Keratinocyte (primary cell): ENCODE measurements around the gene USP14. TPM values are rescaled to one million over a fixed set of nuclear protein-coding genes. Genes with fewer than 3 reads are reported as not detected.

Experiments used
- DNase-seq: peaks from one replicate; pipeline ENCODE4 v3.0.0-alpha.2; 2011; ENCODE audit warnings: low read depth, missing footprints, low spot score
- FAIRE-seq: peaks from 2 replicates; lab custom pipeline; 2011; peaks lifted over from hg19 to GRCh38; lab: Jason Lieb, UNC
- H2AFZ ChIP-seq: 2 replicates; pipeline ENCODE4 v1.6.0; 2012; ENCODE audit warnings: low read length, control low read depth, inconsistent platforms; ENCODE audit not compliant: control insufficient read depth
- H3K27ac ChIP-seq: 2 replicates; pipeline ENCODE4 v1.5.1; 2011; ENCODE audit warnings: low read length; ENCODE audit not compliant: control insufficient read depth, insufficient read depth
- H3K27me3 ChIP-seq: 3 replicates; pipeline ENCODE4 v1.6.0; 2011; ENCODE audit warnings: low read length; ENCODE audit not compliant: control insufficient read depth, insufficient read depth; ENCODE audit errors: extremely low read depth
- H3K36me3 ChIP-seq, 2 experiments: 2 replicates in 1 of 2; 3 replicates in 1 of 2; pipeline ENCODE4 v1.5.1; 2011; ENCODE audit warnings: low read length in 2 of 2, mild to moderate bottlenecking in 1 of 2; ENCODE audit not compliant: control insufficient read depth in 2 of 2, insufficient read depth in 2 of 2; ENCODE audit errors: extremely low read depth in 1 of 2
- H3K4me1 ChIP-seq: 3 replicates; pipeline ENCODE4 v1.5.1; 2011; ENCODE audit warnings: low read length; ENCODE audit not compliant: control insufficient read depth, insufficient read depth; ENCODE audit errors: extremely low read depth
- H3K4me2 ChIP-seq: 3 replicates; pipeline ENCODE4 v1.6.0; 2011; ENCODE audit warnings: low read depth, low read length; ENCODE audit not compliant: control insufficient read depth, insufficient read depth; ENCODE audit errors: extremely low read depth
- H3K4me3 ChIP-seq, 3 experiments: fragments of 200-600 bp in 1 of 3; sonication (generic) in 1 of 3; 2 replicates in 2 of 3; 3 replicates in 1 of 3; pipeline ENCODE4 v1.5.1; 2011 to 2016; ENCODE audit warnings: low read length in 3 of 3, mild to moderate bottlenecking in 3 of 3, control low read depth in 2 of 3, inconsistent platforms in 1 of 3, low read depth in 1 of 3, mixed read lengths in 1 of 3, mixed run types in 1 of 3, moderate library complexity in 1 of 3; ENCODE audit not compliant: control insufficient read depth in 2 of 3, insufficient read depth in 2 of 3; ENCODE audit errors: extremely low read depth in 1 of 3
- H3K79me2 ChIP-seq: 2 replicates; pipeline ENCODE4 v1.6.0; 2012; ENCODE audit warnings: low read length; ENCODE audit not compliant: control insufficient read depth, insufficient read depth
- H3K9ac ChIP-seq: 3 replicates; pipeline ENCODE4 v1.6.0; 2011; ENCODE audit warnings: low read length; ENCODE audit not compliant: control insufficient read depth, insufficient read depth; ENCODE audit errors: extremely low read depth
- H3K9me1 ChIP-seq: 3 replicates; pipeline ENCODE4 v1.6.0; 2011; ENCODE audit warnings: low read length; ENCODE audit not compliant: control insufficient read depth, insufficient read depth; ENCODE audit errors: extremely low read depth
- H3K9me3 ChIP-seq: 2 replicates; pipeline ENCODE4 v1.5.1; 2012; ENCODE audit warnings: low read depth, low read length; ENCODE audit not compliant: control insufficient read depth
- H4K20me1 ChIP-seq: 3 replicates; pipeline ENCODE4 v1.6.0; 2011; ENCODE audit warnings: low read length; ENCODE audit not compliant: control insufficient read depth, insufficient read depth; ENCODE audit errors: extremely low read depth
- EZH2 ChIP-seq: IDR thresholded peaks from one replicate; pipeline ENCODE4 v1.6.1; 2012; ENCODE audit warnings: inconsistent platforms, mild to moderate bottlenecking, low read length, moderate library complexity
- dilution Hi-C: fragments of 300-500 bp; cut with MboI; formaldehyde crosslinking; loops from one replicate; pipeline ENCODE4 v1.7.0; 2020; ENCODE audit warnings: low sequenced_read_pairs; ENCODE audit not compliant: extremely low pct_ligation_motif_present
- polyA plus RNA-seq, 5 experiments: library from polyadenylated mRNA; depleted of rRNA in 3 of 5; stranded (reverse) in 3 of 5; stranded (forward) in 1 of 5; unstranded in 1 of 5; fragments of >200 nt; gene quantifications; 1 replicate in 1 of 5; 2 replicates in 3 of 5; 3 replicates in 1 of 5; pipeline versions ENCODE4 v1.2.1 to v1.2.3, GENCODE V29; 2011 to 2012; ENCODE audit warnings: missing spikeins in 2 of 5, low read depth in 1 of 5, low replicate concordance in 1 of 5
- TF ChIP-seq, protein P1 (sequence below), 3 experiments: IDR thresholded peaks in 1 of 3; conservative IDR thresholded peaks in 1 of 3; optimal IDR thresholded peaks in 1 of 3; 2 replicates in 2 of 3; 3 replicates in 1 of 3; pipeline versions ENCODE3 to v1.5.1; 2011; ENCODE audit warnings: low read length in 3 of 3, mild to moderate bottlenecking in 3 of 3, moderate library complexity in 2 of 3, control low read depth in 1 of 3, inconsistent platforms in 1 of 3; ENCODE audit not compliant: insufficient read depth in 2 of 3; ENCODE audit errors: extremely low read depth in 1 of 3

USP14 gene
- polyA plus RNA-seq, 1 donor (not counting 4 experiments of a cell fraction or from before 2014, with no cell fraction given), result 62.5 TPM

DNA sequence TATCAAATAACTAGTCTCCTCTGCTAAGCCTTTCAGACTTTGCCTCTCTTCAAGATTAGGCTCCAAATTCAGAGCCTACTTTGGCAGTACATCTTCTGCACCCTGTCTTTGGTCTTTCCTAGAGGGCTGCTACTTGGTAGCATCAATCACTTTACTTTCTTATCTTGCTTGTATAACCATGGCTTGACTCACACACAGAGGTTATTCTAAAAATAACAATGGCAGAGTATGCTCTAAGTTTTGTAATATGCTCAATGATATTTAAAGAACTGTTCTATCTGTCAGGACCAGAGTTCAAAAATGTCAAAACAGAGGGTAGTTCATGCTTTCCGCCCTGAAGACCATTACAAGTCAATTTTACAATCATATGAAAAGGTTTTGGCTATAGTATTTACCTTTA, 81.8 kb downstream of the USP14 start:
- no peaks in the 10 kb centered on the region for H3K4me1 ChIP-seq
- no peak overlapping the region for H3K4me3 ChIP-seq
- H2AFZ ChIP-seq, result no peak overlapping the region
- H3K36me3 ChIP-seq, result no peaks in the 10 kb centered on the region
- no peak overlapping the region for H3K9ac ChIP-seq
- H3K79me2 ChIP-seq, result no peaks in the 10 kb centered on the region
- no peaks in the 10 kb centered on the region for H3K9me3 ChIP-seq
- H4K20me1 ChIP-seq, result no peaks in the 10 kb centered on the region
- no peak overlapping the region for H3K27ac ChIP-seq
- no peaks in the 10 kb centered on the region for H3K9me1 ChIP-seq
- TF ChIP-seq, protein P1, sequence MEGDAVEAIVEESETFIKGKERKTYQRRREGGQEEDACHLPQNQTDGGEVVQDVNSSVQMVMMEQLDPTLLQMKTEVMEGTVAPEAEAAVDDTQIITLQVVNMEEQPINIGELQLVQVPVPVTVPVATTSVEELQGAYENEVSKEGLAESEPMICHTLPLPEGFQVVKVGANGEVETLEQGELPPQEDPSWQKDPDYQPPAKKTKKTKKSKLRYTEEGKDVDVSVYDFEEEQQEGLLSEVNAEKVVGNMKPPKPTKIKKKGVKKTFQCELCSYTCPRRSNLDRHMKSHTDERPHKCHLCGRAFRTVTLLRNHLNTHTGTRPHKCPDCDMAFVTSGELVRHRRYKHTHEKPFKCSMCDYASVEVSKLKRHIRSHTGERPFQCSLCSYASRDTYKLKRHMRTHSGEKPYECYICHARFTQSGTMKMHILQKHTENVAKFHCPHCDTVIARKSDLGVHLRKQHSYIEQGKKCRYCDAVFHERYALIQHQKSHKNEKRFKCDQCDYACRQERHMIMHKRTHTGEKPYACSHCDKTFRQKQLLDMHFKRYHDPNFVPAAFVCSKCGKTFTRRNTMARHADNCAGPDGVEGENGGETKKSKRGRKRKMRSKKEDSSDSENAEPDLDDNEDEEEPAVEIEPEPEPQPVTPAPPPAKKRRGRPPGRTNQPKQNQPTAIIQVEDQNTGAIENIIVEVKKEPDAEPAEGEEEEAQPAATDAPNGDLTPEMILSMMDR (optimal IDR thresholded peaks at IDR 0.05 in 1 of 3, IDR thresholded peaks at IDR 0.05 in 1 of 3, conservative IDR thresholded peaks at IDR 0.05 in 1 of 3; ENCODE audit: extremely low read depth in 1 of 3, insufficient read depth in 2 of 3, low read length in 3 of 3), result no peak
- TF ChIP-seq EZH2, result no peak
- no peak overlapping the region for H3K4me2 ChIP-seq
- no peak for FAIRE-seq
- no peaks in the 10 kb centered on the region for H3K27me3 ChIP-seq
- DNase-seq, result no peak
- dilution Hi-C loops, result no loop called here

DNA sequence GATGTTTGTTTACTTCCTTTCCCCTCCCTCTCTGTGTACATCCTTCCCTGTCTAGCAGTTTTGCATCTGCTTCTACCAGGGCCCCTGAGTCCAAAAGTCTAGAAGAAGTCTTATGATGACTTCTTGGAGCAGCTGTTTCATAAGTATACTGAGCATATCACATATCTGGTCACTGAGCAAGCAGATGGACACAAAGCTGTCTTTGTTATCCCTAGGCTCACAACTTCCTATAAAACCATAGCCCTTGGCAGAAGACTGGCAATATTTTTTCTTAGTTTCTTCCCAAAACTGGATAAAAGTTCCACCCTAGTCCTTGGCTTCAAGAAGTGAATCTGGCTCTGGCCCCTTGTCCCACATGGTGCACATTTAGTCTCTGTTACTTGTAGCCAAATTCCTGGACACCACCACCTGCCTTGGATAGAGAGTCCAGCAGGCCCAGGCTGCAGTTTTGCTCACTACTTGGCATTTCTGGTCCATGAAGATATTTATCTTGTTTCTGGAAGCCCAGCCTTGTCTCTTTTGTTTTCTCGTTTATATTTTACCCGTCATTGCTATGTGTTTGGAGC, 87.0 kb downstream of the USP14 start:
- Histone ChIP-seq H2AFZ (no peak overlapping the region), H3K36me3 (peaks cover 3 to 5% of the 10 kb centered on the region in 2 experiments), H3K79me2 (no peaks in the 10 kb centered on the region), H3K27ac (no peak overlapping the region), H3K4me3 (no peak overlapping the region), H3K4me1 (no peaks in the 10 kb centered on the region), H3K9me3 (no peaks in the 10 kb centered on the region), H3K9ac (no peak overlapping the region), H4K20me1 (no peaks in the 10 kb centered on the region), H3K4me2 (no peak overlapping the region), H3K27me3 (no peaks in the 10 kb centered on the region), H3K9me1 (no peaks in the 10 kb centered on the region)
- DNase-seq, result no peak
- no peak for FAIRE-seq
- TF ChIP-seq, protein P1 (optimal IDR thresholded peaks at IDR 0.05 in 1 of 3, IDR thresholded peaks at IDR 0.05 in 1 of 3, conservative IDR thresholded peaks at IDR 0.05 in 1 of 3; ENCODE audit: extremely low read depth in 1 of 3, insufficient read depth in 2 of 3, low read length in 3 of 3), result no peak
- TF ChIP-seq EZH2, result no peak
- dilution Hi-C loops, result no loop called here
